Stimulated activated CD4-positive, alpha-beta T cell treated with anti-CD3 and anti-CD28 coated beads, Interleukin-12 subunit alpha, Interleukin-12 subunit beta, amount 100 ng/mL, for 24 hours (primary cell): ENCODE results near the gene PYGL.

Source experiments
- DNase-seq, 2 experiments: peaks; one replicate each; pipeline ENCODE4 v3.0.0-alpha.2; 2020; ENCODE audit warnings: low read depth in 2 of 2

The PYGL gene

DNA sequence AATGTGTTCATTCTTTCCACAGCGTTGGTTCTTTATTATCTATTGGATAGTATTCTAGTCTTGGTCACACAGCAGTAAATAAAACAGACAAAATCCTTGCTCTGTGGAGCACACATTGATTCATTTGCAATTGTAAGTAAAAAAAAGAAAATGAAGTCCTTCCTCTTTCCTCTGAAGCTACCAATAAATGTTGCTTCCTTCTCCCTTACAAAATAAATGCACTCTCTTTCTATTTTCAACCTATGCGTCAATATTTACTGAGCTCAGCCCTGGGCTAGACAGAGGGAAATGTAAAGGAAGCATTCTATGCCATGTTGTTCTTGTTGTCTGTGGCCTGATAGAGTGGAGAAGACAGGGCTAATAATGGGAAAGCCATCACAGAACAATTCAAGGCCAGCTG is 69.5 kb downstream of the PYGL start:
- no peak for DNase-seq

GRCh38 chr14:50871914-50872732 is 72.2 kb downstream of the PYGL start, which contains the start of gene ABHD12B:
Gene ABHD12B (plus strand): TSS chr14:50872053. CDS start chr14:50872175, 122 bp downstream.
- DNase-seq, result no peak

DNA sequence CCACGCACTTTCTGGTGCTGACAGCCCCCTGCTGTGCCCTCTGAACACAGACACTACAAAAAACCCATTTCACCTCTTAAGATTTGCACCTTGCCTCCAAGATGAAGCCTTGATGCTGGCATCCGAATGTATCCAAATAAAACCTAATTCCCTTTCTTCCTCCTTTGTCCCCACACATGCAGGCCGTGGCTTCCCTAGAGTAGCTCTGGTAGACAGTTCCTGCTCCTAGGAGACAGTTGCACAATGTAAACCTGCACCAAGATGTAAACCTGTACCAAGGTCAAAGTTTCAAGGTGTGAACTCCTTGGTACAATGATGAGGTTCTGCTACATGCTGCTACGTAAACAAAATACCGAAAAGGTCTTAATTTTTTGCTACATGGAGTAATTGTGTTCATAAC is 73.1 kb downstream of the PYGL start:
- DNase-seq, result no peak

DNA sequence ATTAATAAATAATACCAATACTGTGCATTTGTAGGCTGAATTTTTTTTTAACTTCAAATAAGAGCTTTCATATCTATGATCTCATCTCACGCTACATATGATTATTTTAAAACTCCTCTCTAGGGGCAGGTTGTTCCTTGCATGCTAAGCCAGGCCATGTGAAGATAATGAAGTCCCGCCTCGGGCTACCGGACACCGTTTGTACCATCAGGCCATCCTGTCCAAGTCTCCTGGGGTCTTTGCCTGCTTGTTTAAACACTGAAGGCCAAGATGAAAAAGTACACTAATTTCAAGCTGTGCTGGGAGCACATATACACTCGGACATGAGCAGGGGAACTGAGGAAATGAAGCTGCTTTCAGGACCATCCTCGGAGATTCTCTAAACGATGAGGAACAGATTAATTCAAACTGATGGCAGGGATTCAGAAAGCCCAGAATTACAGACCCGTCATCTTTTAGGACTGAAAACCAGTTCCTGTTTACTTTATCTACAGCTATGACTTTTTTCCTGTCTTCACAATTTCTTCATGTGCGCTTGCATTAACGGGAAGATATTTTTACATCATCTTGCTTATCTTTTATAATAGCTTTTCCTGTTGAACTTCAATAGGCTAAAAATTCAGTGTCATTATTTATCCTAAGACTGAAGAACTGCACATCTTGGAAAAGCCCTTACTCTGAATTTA is 78.7 kb downstream of the PYGL start:
- no peak for DNase-seq

GRCh38 chr14:50864946-50865345 is 79.3 kb downstream of the PYGL start:
- no peak for DNase-seq

DNA sequence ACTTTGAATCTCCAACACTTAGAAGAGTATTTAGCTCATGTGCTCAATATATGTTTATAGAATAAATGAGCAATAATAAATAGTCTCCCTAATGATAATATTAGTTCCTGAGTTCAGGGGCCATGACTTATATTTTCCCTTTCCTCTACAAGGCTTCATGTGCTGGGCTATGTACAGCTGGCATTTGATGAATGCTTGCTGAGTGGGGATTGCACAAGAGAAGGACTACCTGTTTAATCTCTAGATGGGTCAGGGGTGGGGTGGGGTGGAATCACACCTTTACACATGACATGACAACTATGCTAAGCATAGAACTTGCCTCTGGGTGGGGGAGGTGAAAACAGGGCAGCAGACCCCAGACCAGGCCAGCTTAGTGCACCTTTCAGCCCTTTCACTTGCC is 80.0 kb downstream of the PYGL start:
- no peak for DNase-seq

- no peak for DNase-seq
Measured at GRCh38 chr14:50862036-50862570, 82.2 kb downstream of the PYGL start.

- peak; percentile 75 to 89 for DNase-seq
Measured at GRCh38 chr14:50860478-50861086, 83.7 kb downstream of the PYGL start.

- no peak for DNase-seq
Measured at GRCh38 chr14:50859296-50859624, 85.0 kb downstream of the PYGL start.

DNA sequence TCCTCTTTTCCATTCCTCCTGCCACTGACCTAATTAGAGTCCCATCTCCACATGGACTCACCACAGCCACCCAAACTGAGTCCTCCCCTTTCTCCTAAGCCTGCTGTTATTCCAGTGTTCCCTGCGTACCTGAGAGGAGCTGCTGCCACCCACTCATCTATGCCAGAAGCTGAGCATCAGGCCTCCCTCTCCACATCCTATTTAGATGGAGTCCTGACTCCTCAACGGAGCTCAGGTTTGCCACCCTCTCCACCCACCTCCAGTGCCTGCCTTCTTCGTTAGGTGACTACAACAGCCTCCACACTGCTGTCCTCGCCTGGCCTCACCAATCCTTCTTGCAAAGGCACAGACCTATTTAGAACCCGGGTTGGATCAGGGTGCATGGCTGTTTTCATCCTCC is 87.6 kb downstream of the PYGL start:
- no peak for DNase-seq

GRCh38 chr14:50855558-50855957 is 88.7 kb downstream of the PYGL start:
- no peak for DNase-seq
